Left lung (tissue), 10 donors: Measurements from ENCODE around the gene BSND. TPM values are rescaled to one million over a fixed set of nuclear protein-coding genes. Genes with fewer than 3 reads are reported as not detected.

Experiments
- ATAC-seq: fragments of 200-7000 bp; cut with Tn5 transposase; one replicate; pipeline ENCODE4 v1.9.1; 2020; ENCODE audit warnings: moderate library complexity
- DNase-seq, 4 donors: peaks; one replicate each; pipeline ENCODE4 v3.0.0-alpha.2; 2013 to 2020
- H3K27ac ChIP-seq, 2 donors: fragments of 200-600 bp; sonication (generic) in 1 of 2; one replicate each; pipeline versions ENCODE4 v1.5.0 to v1.8.0; 2020 to 2021
- H3K27me3 ChIP-seq, 2 donors: fragments of 200-600 bp; sonication (generic) in 1 of 2; one replicate each; pipeline versions ENCODE4 v1.5.0 to v1.8.0; 2020 to 2021
- H3K36me3 ChIP-seq, 2 donors: fragments of 200-600 bp; sonication (generic) in 1 of 2; one replicate each; pipeline versions ENCODE4 v1.5.0 to v1.8.0; 2020 to 2021
- H3K4me1 ChIP-seq, 2 donors: fragments of 200-600 bp; one replicate each; pipeline ENCODE4 v1.8.0; 2021
- H3K4me3 ChIP-seq, 2 donors: fragments of 200-600 bp; sonication (generic) in 1 of 2; one replicate each; pipeline versions ENCODE4 v1.5.0 to v1.8.0; 2020 to 2021; ENCODE audit warnings: mild to moderate bottlenecking in 1 of 2
- H3K9me3 ChIP-seq, 2 donors: fragments of 200-600 bp; sonication (generic) in 1 of 2; one replicate each; pipeline versions ENCODE4 v1.5.0 to v1.8.0; 2020 to 2021
- CTCF ChIP-seq, 2 donors: fragments of 200-600 bp; sonication (generic) in 1 of 2; IDR thresholded peaks; one replicate each; pipeline versions ENCODE4 v1.5.0 to v1.8.0; 2021; ENCODE audit warnings: antibody characterized with exemption in 2 of 2
- intact Hi-C, 2 donors: fragments of 100-400 bp; cut with DNase I; formaldehyde crosslinking; loops; one replicate each; pipeline versions ENCODE4 v1.11.2 to v1.14.2; 2022
- polyA plus RNA-seq, 6 donors: library from polyadenylated mRNA; unstranded; fragments of 120-200 nt; gene quantifications; one replicate each; pipeline ENCODE4 v1.2.1, GENCODE V29; 2013; ENCODE audit not compliant: insufficient read length in 6 of 6
- total RNA-seq, 2 donors: library from RNA; stranded (reverse); fragmentation: NEBNext Ultra II Directional; extraction: Animal tissue kit (Norgen Biotek cat#: 25700); gene quantifications; one replicate each; pipeline ENCODE4 v1.2.1, GENCODE V29; 2021
- donor health status: DM: no; HTN: yes; CAD: no.
- donor health status: DM: no; HTN: no; CAD: no.

Gene BSND
- total and polyA plus RNA-seq, 8 donors: 0.03 to 0.06 (median 0.06) TPM; not detected in 3

- no peak for DNase-seq
- Histone ChIP-seq H3K36me3 (no peaks in the 10 kb centered on the region), H3K27ac (no peak overlapping the region), H3K4me3 (no peak overlapping the region), H3K9me3 (no peaks in the 10 kb centered on the region), H3K27me3 (peaks cover 7 to 69% of the 10 kb centered on the region in 2 donors), H3K4me1 (no peaks in the 10 kb centered on the region)
- ATAC-seq: no peak
- intact Hi-C loops: no loop called here
- TF ChIP-seq CTCF (IDR thresholded peaks at IDR 0.05): no peak
These were observed 19.3 kb upstream of the BSND start for GRCh38 chr1:54979327-54979891.

GRCh38 chr1:54980046-54980527, 18.6 kb upstream of the BSND start:
- no peak for TF ChIP-seq CTCF (IDR thresholded peaks at IDR 0.05)
- Histone ChIP-seq H3K27ac (no peak overlapping the region), H3K27me3 (peaks cover 7 to 67% of the 10 kb centered on the region in 2 donors), H3K4me3 (peak overlapping the region; percentile 35), H3K4me1 (no peaks in the 10 kb centered on the region), H3K9me3 (no peaks in the 10 kb centered on the region), H3K36me3 (no peaks in the 10 kb centered on the region)
- intact Hi-C loops: no loop called here
- no peak for DNase-seq
- no peak for ATAC-seq

- H3K9me3 ChIP-seq: no peaks in the 10 kb centered on the region
- intact Hi-C loops: no loop called here
- H3K36me3 ChIP-seq: no peaks in the 10 kb centered on the region
- peaks cover 7 to 66% of the 10 kb centered on the region in 2 donors for H3K27me3 ChIP-seq
- no peaks in the 10 kb centered on the region for H3K4me1 ChIP-seq
- H3K27ac ChIP-seq: no peak within 1 kb of the TSS
- DNase-seq (peak in 2 of 4 donors; percentile 29 to 81), ATAC-seq (peak; percentile 91)
- no peak for TF ChIP-seq CTCF (IDR thresholded peaks at IDR 0.05)
- peak within 1 kb of the TSS; percentile 35 for H3K4me3 ChIP-seq
These were observed 18.0 kb upstream of the BSND start, which contains the start of gene TMEM61 for GRCh38 chr1:54980528-54981241. Gene TMEM61 (plus strand): TSS chr1:54980628. CDS start chr1:54981066, 438 bp downstream.

- H3K9me3 ChIP-seq: no peaks in the 10 kb centered on the region
- DNase-seq: no peak
- H3K4me1 ChIP-seq: no peaks in the 10 kb centered on the region
- no peak for TF ChIP-seq CTCF (IDR thresholded peaks at IDR 0.05)
- H3K27ac ChIP-seq: no peak overlapping the region
- no peak for ATAC-seq
- intact Hi-C loops: no loop called here
- peaks cover 7 to 66% of the 10 kb centered on the region in 2 donors for H3K27me3 ChIP-seq
- no peaks in the 10 kb centered on the region for H3K36me3 ChIP-seq
- H3K4me3 ChIP-seq: no peak overlapping the region
These were observed 17.3 kb upstream of the BSND start for GRCh38 chr1:54981466-54981865.

- H3K27ac ChIP-seq: no peak overlapping the region
- intact Hi-C loops: no loop called here
- no peak for TF ChIP-seq CTCF (IDR thresholded peaks at IDR 0.05)
- H3K9me3 ChIP-seq: no peaks in the 10 kb centered on the region
- H3K27me3 ChIP-seq: peaks cover 7 to 56% of the 10 kb centered on the region in 2 donors
- H3K4me3 ChIP-seq: no peak overlapping the region
- H3K4me1 ChIP-seq: no peaks in the 10 kb centered on the region
- no peaks in the 10 kb centered on the region for H3K36me3 ChIP-seq
- DNase-seq (no peak), ATAC-seq (no peak)
These were observed 16.0 kb upstream of the BSND start for GRCh38 chr1:54982739-54983138.
